Hepatocyte (in vitro differentiated cells): Measurements from ENCODE around the gene DPF3.

Source experiments
- EZH2 ChIP-seq: fragments of 200-600 bp; sonication (generic); IDR thresholded peaks from 2 replicates; pipeline ENCODE4 v1.6.1; 2016; ENCODE audit warnings: antibody characterized with exemption, mild to moderate bottlenecking, borderline replicate concordance
- EZH2phosphoT487 ChIP-seq: fragments of 200-600 bp; sonication (generic); IDR thresholded peaks from one replicate; pipeline ENCODE4 v1.6.1; 2018; ENCODE audit warnings: antibody characterized with exemption, mild to moderate bottlenecking, low read depth, moderate library complexity; ENCODE audit not compliant: unreplicated experiment, severe bottlenecking
- TF ChIP-seq, protein P1 (sequence below): fragments of 200-600 bp; sonication (generic); IDR thresholded peaks from 2 replicates; pipeline ENCODE4 v1.5.1; 2016; ENCODE audit warnings: antibody characterized with exemption, mild to moderate bottlenecking; ENCODE audit not compliant: poor library complexity

DNA sequence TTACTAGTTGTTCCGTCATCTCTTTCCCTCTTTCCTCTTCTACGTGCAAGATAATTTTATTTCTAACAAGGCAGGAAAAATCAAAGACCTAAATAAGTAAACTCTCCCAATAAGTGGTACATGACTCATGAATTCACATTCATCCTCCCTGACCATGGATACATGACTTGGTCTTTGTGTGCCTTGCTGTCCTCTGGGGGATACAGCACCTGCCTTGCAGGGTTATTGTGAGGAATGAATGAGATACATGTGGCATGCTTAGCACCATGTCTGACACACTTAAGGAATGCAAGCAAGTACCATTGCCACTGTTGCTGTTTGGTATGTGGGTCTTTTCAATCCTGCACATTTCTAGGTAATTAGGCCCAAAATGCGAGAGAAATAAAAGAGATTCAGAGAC lies 208.4 kb downstream of the DPF3 start:
- TF ChIP-seq, protein P1, sequence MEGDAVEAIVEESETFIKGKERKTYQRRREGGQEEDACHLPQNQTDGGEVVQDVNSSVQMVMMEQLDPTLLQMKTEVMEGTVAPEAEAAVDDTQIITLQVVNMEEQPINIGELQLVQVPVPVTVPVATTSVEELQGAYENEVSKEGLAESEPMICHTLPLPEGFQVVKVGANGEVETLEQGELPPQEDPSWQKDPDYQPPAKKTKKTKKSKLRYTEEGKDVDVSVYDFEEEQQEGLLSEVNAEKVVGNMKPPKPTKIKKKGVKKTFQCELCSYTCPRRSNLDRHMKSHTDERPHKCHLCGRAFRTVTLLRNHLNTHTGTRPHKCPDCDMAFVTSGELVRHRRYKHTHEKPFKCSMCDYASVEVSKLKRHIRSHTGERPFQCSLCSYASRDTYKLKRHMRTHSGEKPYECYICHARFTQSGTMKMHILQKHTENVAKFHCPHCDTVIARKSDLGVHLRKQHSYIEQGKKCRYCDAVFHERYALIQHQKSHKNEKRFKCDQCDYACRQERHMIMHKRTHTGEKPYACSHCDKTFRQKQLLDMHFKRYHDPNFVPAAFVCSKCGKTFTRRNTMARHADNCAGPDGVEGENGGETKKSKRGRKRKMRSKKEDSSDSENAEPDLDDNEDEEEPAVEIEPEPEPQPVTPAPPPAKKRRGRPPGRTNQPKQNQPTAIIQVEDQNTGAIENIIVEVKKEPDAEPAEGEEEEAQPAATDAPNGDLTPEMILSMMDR: no peak
- TF ChIP-seq EZH2 (no peak), EZH2phosphoT487 (no peak)
